Hindlimb muscle (tissue), 1 donor: ENCODE data around the gene COLQ. TPM values are rescaled to one million over a fixed set of nuclear protein-coding genes. Genes with fewer than 3 reads are reported as not detected.
A peak's percentile ranks its signal among the peaks of the same experiment; 100 is the strongest.

Experiments used
- DNase-seq: peaks from one replicate; pipeline ENCODE4 v3.0.0-alpha.2; 2013
- polyA plus RNA-seq: library from polyadenylated mRNA; unstranded; fragments of 120-200 nt; gene quantifications from one replicate; pipeline ENCODE4 v1.2.1, GENCODE V29; 2013; ENCODE audit not compliant: insufficient read length

Gene COLQ
- polyA plus RNA-seq, 1 donor = 17.8 TPM

- DNase-seq = no peak
Measured at GRCh38 chr3:15453991-15454625, 67.4 kb downstream of the COLQ start.

GRCh38 chr3:15453501-15453900 is 68.0 kb downstream of the COLQ start:
- DNase-seq = no peak

- no peak for DNase-seq
Measured at GRCh38 chr3:15452961-15453360, 68.5 kb downstream of the COLQ start.

GRCh38 chr3:15452156-15452555 is 69.3 kb downstream of the COLQ start:
- no peak for DNase-seq

GRCh38 chr3:15451216-15452113 is 70.0 kb downstream of the COLQ start:
- DNase-seq = no peak

GRCh38 chr3:15450438-15451215 is 70.9 kb downstream of the COLQ start:
- no peak for DNase-seq

GRCh38 chr3:15449489-15450224 is 71.8 kb downstream of the COLQ start:
- DNase-seq = no peak

GRCh38 chr3:15443826-15444524 is 77.5 kb downstream of the COLQ start:
- no peak for DNase-seq

GRCh38 chr3:15440891-15441290 is 80.6 kb downstream of the COLQ start:
- no peak for DNase-seq

GRCh38 chr3:15439476-15439875 is 82.0 kb downstream of the COLQ start:
- no peak for DNase-seq

- DNase-seq = no peak
Measured at GRCh38 chr3:15438983-15439382, 82.5 kb downstream of the COLQ start.

- no peak for DNase-seq
Measured at GRCh38 chr3:15436246-15436645, 85.3 kb downstream of the COLQ start.

GRCh38 chr3:15434756-15435155 is 86.8 kb downstream of the COLQ start:
- no peak for DNase-seq

- DNase-seq = no peak
Measured at GRCh38 chr3:15433531-15433930, 88.0 kb downstream of the COLQ start.

- DNase-seq = no peak
Measured at GRCh38 chr3:15431256-15431837, 90.2 kb downstream of the COLQ start.

GRCh38 chr3:15430624-15431023 is 90.9 kb downstream of the COLQ start:
- no peak for DNase-seq

- DNase-seq = no peak
Measured at GRCh38 chr3:15429080-15429479, 92.4 kb downstream of the COLQ start.

GRCh38 chr3:15428539-15428938 is 93.0 kb downstream of the COLQ start:
- DNase-seq = no peak

GRCh38 chr3:15427981-15428380 is 93.5 kb downstream of the COLQ start:
- DNase-seq = no peak

GRCh38 chr3:15427182-15427880 is 94.2 kb downstream of the COLQ start, which contains the start of the genes EAF1 and METTL6:
EAF1 (plus strand) TSS chr3:15427598; CDS start chr3:15427780, 182 bp downstream.
METTL6 (minus strand) TSS chr3:15427544; CDS start chr3:15426511, 1,033 bp downstream.
- peak; percentile 84 for DNase-seq
